GM21737 (cell line): ENCODE results near the gene CENPX.
"Not testable (repeated sequence)": the region's sequence is repeated elsewhere in the genome, so short reads cannot be mapped to it uniquely, and the experiment has no call there.

Source experiments
- ATAC-seq: cut with Tn5 transposase; IDR thresholded peaks from one replicate; pipeline ENCODE4 v1.9.1; 2021; ENCODE audit warnings: mild to moderate bottlenecking, moderate library complexity; ENCODE audit not compliant: unreplicated experiment

CENPX gene

GRCh38 chr17:81984773-81985410 lies 37.8 kb downstream of the CENPX start:
- ATAC-seq: no peak

GRCh38 chr17:81983639-81984373 lies 38.9 kb downstream of the CENPX start:
- ATAC-seq: no peak

GRCh38 chr17:81983011-81983638 lies 39.6 kb downstream of the CENPX start:
- no peak for ATAC-seq

GRCh38 chr17:81981511-81981910 lies 41.2 kb downstream of the CENPX start:
- not testable (repeated sequence) for ATAC-seq

GRCh38 chr17:81980707-81981343 lies 41.9 kb downstream of the CENPX start:
- ATAC-seq: no peak

- no peak for ATAC-seq
Observed at GRCh38 chr17:81980122-81980521, 42.6 kb downstream of the CENPX start.

- no peak for ATAC-seq
Observed at GRCh38 chr17:81978524-81979298, 44.0 kb downstream of the CENPX start.

- ATAC-seq: peak; percentile 83
Observed at GRCh38 chr17:81977211-81977808, 45.4 kb downstream of the CENPX start, which contains the start of gene ASPSCR1. ASPSCR1 (plus strand) TSS chr17:81977629; CDS start chr17:81977647, 18 bp downstream.

- peak; percentile 2 for ATAC-seq
Observed at GRCh38 chr17:81976332-81977210, 46.1 kb downstream of the CENPX start.

- ATAC-seq: no peak
Observed at GRCh38 chr17:81973432-81973831, 49.2 kb downstream of the CENPX start.

- ATAC-seq: no peak
Observed at GRCh38 chr17:81968850-81969812, 53.5 kb downstream of the CENPX start.
